Transverse colon (tissue), 4 donors: ENCODE measurements around the gene MMP24OS. TPM values are rescaled to one million over a fixed set of nuclear protein-coding genes. Genes with fewer than 3 reads are reported as not detected.

Experiments
- DNase-seq: peaks from one replicate; pipeline ENCODE4 v3.0.0-alpha.2; 2019
- H3K27ac ChIP-seq, 4 donors: fragments of 200-600 bp; sonication (generic); 2 replicates each; pipeline ENCODE4 v1.5.1; 2016 to 2018; ENCODE audit warnings: inconsistent platforms in 4 of 4
- H3K27me3 ChIP-seq: fragments of 200-600 bp; sonication (generic); 2 replicates; pipeline ENCODE4 v1.5.1; 2017; ENCODE audit warnings: inconsistent platforms
- H3K36me3 ChIP-seq, 4 donors: fragments of 200-600 bp; sonication (generic); 2 replicates each; pipeline ENCODE4 v1.5.1; 2017 to 2019; ENCODE audit warnings: inconsistent platforms in 4 of 4
- H3K4me1 ChIP-seq, 4 donors: fragments of 200-600 bp; sonication (generic); 2 replicates each; pipeline ENCODE4 v1.5.1; 2017 to 2020; ENCODE audit warnings: inconsistent platforms in 4 of 4
- H3K4me3 ChIP-seq, 4 donors: fragments of 200-600 bp; sonication (generic); 1 replicate in 1 of 4; 2 replicates in 3 of 4; pipeline versions ENCODE4 v1.5.1 to v1.6.1; 2017 to 2019; ENCODE audit warnings: inconsistent platforms in 4 of 4
- H3K9me3 ChIP-seq, 2 donors: fragments of 200-600 bp; sonication (generic); 2 replicates each; pipeline ENCODE4 v1.5.1; 2017 to 2019; ENCODE audit warnings: inconsistent platforms in 2 of 2
- EP300 ChIP-seq: sonication (generic); formaldehyde crosslinking; IDR thresholded peaks from one replicate; pipeline ENCODE4 v1.6.1; 2017; ENCODE audit warnings: antibody characterized with exemption, low read depth
- POLR2A ChIP-seq: fragments of 450-650 bp; IDR thresholded peaks from one replicate; pipeline ENCODE4 v1.6.1; 2016; ENCODE audit warnings: antibody characterized with exemption, mild to moderate bottlenecking, moderate library complexity
- POLR2AphosphoS5 ChIP-seq, 3 donors: sonication (generic); formaldehyde crosslinking; IDR thresholded peaks; one replicate each; pipeline ENCODE4 v1.6.1; 2016; ENCODE audit warnings: antibody characterized with exemption in 3 of 3
- WGBS, 2 donors: methylation state at CpG; one replicate each; pipeline ENCODE4 v1.1.5; 2018; ENCODE audit warnings: low coverage in 1 of 2; 5-methylcytosine and 5-hydroxymethylcytosine counted together
- in situ Hi-C, 4 donors: fragments of 200-750 bp; cut with MboI; loops; one replicate each; pipeline versions ENCODE4 v1.15.0 to v1.15.1; 2017; ENCODE audit warnings: low sequenced_read_pairs in 3 of 4, low pct_ligation_motif_present in 1 of 4, low pct_unique_long_range_greater_than_20kb in 1 of 4
- intact Hi-C: fragments of 100-400 bp; cut with DNase I; formaldehyde crosslinking; loops from one replicate; pipeline ENCODE4 v1.15.1; 2023; ENCODE audit warnings: low total_unique reads
- total RNA-seq, 4 donors: library from RNA; depleted of rRNA; stranded (reverse); fragments of >200 nt; gene quantifications; one replicate each; pipeline ENCODE4 v1.1.0, GENCODE V29; 2016
- TF ChIP-seq, protein P1 (sequence below), 5 experiments: fragments of 200-600 bp in 3 of 5; fragments of 450-650 bp in 2 of 5; sonication (generic) in 3 of 5; IDR thresholded peaks; 1 replicate in 2 of 5; 2 replicates in 3 of 5; pipeline ENCODE4 v1.5.1; 2016 to 2017; ENCODE audit warnings: antibody characterized with exemption in 5 of 5, inconsistent platforms in 3 of 5, mild to moderate bottlenecking in 2 of 5, moderate library complexity in 1 of 5

MMP24OS gene
- total RNA-seq, 4 donors from 2014 or later: 32.4 to 81.1 (median 47.9) TPM

DNA sequence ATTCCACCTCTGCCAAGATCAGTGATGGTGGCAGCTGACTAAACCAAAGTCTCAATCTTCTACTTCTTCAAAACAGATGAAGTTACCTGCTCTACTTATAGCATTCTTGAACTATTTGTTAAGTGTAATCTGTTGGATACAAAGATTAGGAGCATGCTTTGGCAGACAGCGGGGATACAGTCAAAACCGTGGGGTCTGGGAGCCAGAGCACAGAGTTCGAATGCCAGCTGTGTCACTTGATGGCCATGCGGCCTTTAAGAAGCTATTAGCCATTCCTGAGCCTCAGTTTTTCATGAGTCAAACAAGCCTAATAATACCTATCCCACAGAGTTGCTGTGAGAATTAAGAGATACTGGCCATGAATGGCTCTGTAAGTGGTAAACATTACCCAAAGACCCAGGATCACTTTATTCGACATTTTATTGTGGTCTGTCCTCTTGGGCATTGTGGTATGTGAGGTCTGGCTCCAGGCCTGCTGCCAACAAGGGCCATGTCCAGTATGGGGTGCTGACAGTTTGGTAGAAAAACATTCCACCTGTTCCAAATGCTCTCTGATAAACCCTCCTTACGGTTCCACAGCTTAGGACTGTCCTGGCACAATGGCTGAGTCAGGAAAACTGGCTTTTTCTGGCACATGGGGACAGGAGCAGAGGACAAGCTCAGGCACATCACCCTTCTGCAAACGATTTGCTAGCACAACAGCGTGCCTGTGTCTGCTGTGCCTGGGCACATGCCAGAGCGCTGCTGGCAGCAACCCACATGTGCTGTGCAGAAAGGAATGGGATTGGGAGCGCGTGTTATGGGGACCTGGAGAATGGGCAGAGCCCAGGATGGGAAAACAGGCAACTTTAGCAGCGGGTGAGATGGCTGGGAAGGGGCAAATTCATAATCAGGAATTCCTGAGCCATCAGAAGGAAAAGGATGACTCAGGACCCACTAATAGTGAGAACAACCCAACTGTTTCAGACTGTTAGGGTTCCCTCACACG, 30.0 kb upstream of the MMP24OS start:
- H3K36me3 ChIP-seq: no peaks in the 10 kb centered on the region
- no peaks in the 10 kb centered on the region for H3K27me3 ChIP-seq
- DNase-seq: no peak
- peaks cover 17 to 38% (median 30%) of the 10 kb centered on the region in 4 donors for H3K4me1 ChIP-seq
- no peak overlapping the region for H3K4me3 ChIP-seq
- TF ChIP-seq, protein P1, sequence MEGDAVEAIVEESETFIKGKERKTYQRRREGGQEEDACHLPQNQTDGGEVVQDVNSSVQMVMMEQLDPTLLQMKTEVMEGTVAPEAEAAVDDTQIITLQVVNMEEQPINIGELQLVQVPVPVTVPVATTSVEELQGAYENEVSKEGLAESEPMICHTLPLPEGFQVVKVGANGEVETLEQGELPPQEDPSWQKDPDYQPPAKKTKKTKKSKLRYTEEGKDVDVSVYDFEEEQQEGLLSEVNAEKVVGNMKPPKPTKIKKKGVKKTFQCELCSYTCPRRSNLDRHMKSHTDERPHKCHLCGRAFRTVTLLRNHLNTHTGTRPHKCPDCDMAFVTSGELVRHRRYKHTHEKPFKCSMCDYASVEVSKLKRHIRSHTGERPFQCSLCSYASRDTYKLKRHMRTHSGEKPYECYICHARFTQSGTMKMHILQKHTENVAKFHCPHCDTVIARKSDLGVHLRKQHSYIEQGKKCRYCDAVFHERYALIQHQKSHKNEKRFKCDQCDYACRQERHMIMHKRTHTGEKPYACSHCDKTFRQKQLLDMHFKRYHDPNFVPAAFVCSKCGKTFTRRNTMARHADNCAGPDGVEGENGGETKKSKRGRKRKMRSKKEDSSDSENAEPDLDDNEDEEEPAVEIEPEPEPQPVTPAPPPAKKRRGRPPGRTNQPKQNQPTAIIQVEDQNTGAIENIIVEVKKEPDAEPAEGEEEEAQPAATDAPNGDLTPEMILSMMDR (IDR thresholded peaks at IDR 0.05): no peak
- TF ChIP-seq EP300 (no peak), POLR2A (no peak), POLR2AphosphoS5 (IDR thresholded peaks at IDR 0.05) (no peak)
- in situ Hi-C loops (loop anchor here in 2 of 4 donors (10.0 kb wide), 1 partner anchor 137 kb away; no protein-coding TSS in a partner anchor), intact Hi-C loops (loop anchor here (2.0 kb wide), 1 partner anchor 131 kb away; the partner anchor contains the start of gene GDF5)
- WGBS, 2 donors: 79 to 90% methylated on average over 2 to 13 of the region's 13 CpGs
- H3K9me3 ChIP-seq: no peaks in the 10 kb centered on the region
- H3K27ac ChIP-seq: peak overlapping the region; percentile 49 to 74 (median 64)

DNA sequence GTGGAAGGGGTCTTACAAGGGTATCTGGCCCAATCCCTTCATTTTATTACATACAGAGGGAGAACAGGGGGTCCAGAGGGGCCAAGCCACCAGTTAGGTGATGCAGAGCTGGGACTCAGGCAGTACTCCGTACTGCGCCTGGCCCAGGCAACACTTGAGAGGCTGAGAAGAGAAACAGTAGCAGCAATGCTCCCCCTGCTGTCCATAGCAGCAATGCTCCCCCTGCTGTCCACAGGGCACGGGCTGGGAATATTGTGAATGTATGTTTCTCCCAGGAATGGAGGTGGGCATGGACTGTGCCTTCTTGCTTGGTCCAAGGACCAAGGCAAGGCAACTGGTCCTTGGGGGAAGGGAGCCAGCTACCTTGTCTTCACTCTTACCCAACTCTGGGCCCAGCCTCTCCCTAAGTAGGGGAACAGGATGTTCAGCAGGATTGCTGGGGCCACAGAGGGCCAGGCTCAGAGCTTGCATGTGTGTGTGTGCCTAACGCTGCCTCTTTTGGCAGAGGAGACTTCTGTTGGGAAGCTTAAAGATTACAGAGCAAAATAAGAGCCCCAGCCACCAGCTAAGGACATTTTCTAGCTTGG, 29.1 kb upstream of the MMP24OS start:
- WGBS, 2 donors: 40 to 41% methylated on average over 3 to 4 of the region's 4 CpGs
- in situ Hi-C loops (loop anchor here in 2 of 4 donors (10.0 kb wide), 1 partner anchor 138 kb away; no protein-coding TSS in a partner anchor), intact Hi-C loops (loop anchor here (2.0 kb wide), 1 partner anchor 132 kb away; the partner anchor contains the start of gene GDF5)
- Histone ChIP-seq H3K4me1 (peaks cover 17 to 43% (median 30%) of the 10 kb centered on the region in 4 donors), H3K4me3 (no peak overlapping the region), H3K27ac (peak overlapping the region; percentile 49 to 74 (median 64)), H3K9me3 (no peaks in the 10 kb centered on the region), H3K27me3 (no peaks in the 10 kb centered on the region), H3K36me3 (no peaks in the 10 kb centered on the region)
- DNase-seq: peak; percentile 64
- TF ChIP-seq POLR2AphosphoS5 (IDR thresholded peaks at IDR 0.05): no peak
- no peak for TF ChIP-seq EP300
- TF ChIP-seq POLR2A: no peak
- TF ChIP-seq, protein P1 (IDR thresholded peaks at IDR 0.05): peak; percentile 55 to 72 (median 67)

DNA sequence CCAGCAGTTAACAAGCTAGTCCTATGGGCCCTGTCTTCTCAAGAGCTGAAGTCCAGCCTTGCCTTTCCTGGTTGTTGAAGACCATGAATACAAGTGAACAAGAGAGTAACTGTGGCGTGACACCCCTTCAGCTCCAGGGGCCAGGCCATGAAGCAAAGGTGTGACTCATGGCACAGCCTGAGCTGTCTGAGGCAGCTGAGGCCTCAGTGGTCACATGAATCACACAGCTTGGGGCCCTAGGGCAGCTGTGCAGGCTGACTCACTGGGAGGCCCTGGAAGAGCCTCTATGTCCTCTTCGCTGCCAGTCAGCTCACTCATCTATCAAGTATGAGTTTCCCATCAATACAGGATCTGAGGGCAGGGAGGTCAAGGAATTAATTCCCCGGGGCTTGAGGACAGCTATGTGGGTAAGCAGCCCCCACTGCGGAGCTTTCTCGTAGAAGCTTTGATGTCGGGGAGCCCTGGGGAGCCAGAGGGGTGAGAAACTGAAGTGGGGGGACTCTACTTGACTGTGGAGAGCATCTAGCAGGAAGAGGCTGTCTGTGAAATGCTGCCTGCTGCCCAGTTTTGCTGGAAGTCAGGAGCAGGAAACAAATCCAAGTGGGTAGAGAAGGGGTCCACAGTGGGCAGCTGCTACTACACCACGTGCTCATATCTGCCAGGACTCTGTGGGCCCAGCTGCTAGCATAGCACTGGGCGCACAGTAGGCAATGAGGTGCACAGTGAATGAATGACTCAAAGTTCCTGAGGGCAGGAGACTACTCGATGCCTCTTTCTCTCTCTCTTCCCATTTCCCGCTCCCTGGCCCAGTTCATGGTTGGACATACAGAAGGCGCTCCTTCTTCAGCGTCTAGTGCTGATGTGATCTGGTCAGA, 28.0 kb upstream of the MMP24OS start:
- no peak overlapping the region for H3K4me3 ChIP-seq
- H3K36me3 ChIP-seq: no peaks in the 10 kb centered on the region
- peak overlapping the region; percentile 49 to 74 (median 64) for H3K27ac ChIP-seq
- H3K27me3 ChIP-seq: no peaks in the 10 kb centered on the region
- TF ChIP-seq EP300: no peak
- peak in 1 of 3 donors; percentile 50 for TF ChIP-seq POLR2AphosphoS5 (IDR thresholded peaks at IDR 0.05)
- H3K9me3 ChIP-seq: no peaks in the 10 kb centered on the region
- DNase-seq: peak; percentile 59
- in situ Hi-C loops (loop anchor here in 2 of 4 donors (10.0 kb wide), 1 partner anchor 139 kb away; no protein-coding TSS in a partner anchor), intact Hi-C loops (loop anchor here (2.0 kb wide), 1 partner anchor 133 kb away; the partner anchor contains the start of gene GDF5)
- H3K4me1 ChIP-seq: peaks cover 17 to 43% (median 28%) of the 10 kb centered on the region in 4 donors
- WGBS, 2 donors: 78 to 95% methylated on average over 3 to 12 of the region's 12 CpGs

DNA sequence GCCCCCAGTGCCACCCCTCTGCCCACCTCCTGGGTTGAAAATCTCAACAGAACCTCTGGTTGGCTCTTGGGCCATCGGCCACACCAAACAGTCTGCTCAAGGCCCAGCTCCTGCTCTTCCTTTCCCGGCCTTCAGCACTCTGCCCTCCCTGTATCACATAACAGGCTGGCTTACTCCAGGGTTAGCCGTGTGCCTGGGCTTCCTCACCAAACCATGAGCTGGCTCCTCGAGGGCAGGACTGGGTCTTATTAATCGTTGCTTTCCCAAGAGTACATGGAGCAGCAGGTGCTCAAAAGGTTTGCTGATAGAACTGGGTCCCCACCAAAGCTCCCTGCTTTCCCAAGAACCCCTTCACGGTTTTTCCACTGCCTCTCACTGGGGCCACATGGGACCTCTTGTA, 27.0 kb upstream of the MMP24OS start:
- WGBS, 2 donors: 90% methylated on average over 6 of the region's 6 CpGs; no CpG with 5 or more reads in 1 of the 2 donors
- Histone ChIP-seq H3K27me3 (no peaks in the 10 kb centered on the region), H3K4me3 (no peak overlapping the region), H3K36me3 (no peaks in the 10 kb centered on the region), H3K27ac (peak overlapping the region in 3 of 4 donors; percentile 49 to 64 (median 64)), H3K9me3 (no peaks in the 10 kb centered on the region), H3K4me1 (peaks cover 17 to 43% (median 28%) of the 10 kb centered on the region in 4 donors)
- DNase-seq: no peak
- intact Hi-C loops: no loop called here
- in situ Hi-C loops: loop anchor here in 3 of 4 donors (5.0 to 10.0 kb wide), 2 partner anchors 140 to 147 kb away; no protein-coding TSS in a partner anchor
- TF ChIP-seq POLR2A (no peak), POLR2AphosphoS5 (IDR thresholded peaks at IDR 0.05) (no peak), EP300 (no peak)
- TF ChIP-seq, protein P1 (IDR thresholded peaks at IDR 0.05): no peak
